Activated CD4-positive, alpha-beta T cell treated with anti-CD3 and anti-CD28 coated beads for 4 hours (primary cell): Measurements from ENCODE around the gene THSD4.
"Not testable (repeated sequence)": the region's sequence is repeated elsewhere in the genome, so short reads cannot be mapped to it uniquely, and the experiment has no call there.

Experiments
- DNase-seq, 2 donors: peaks; one replicate each; pipeline ENCODE4 v3.0.0-alpha.2; 2020

Gene THSD4

GRCh38 chr15:71302861-71303410 lies 187.7 kb downstream of the THSD4 start:
- DNase-seq: no peak

- DNase-seq: no peak
These were observed 188.7 kb downstream of the THSD4 start for GRCh38 chr15:71303977-71304376.

GRCh38 chr15:71304681-71305080 lies 189.4 kb downstream of the THSD4 start:
- DNase-seq: no peak

GRCh38 chr15:71306538-71306937 lies 191.3 kb downstream of the THSD4 start:
- DNase-seq: no peak

GRCh38 chr15:71312194-71312708 lies 197.0 kb downstream of the THSD4 start:
- DNase-seq: no peak

- no peak for DNase-seq
These were observed 197.6 kb downstream of the THSD4 start for GRCh38 chr15:71312731-71313460.

- DNase-seq: no peak
These were observed 198.5 kb downstream of the THSD4 start for GRCh38 chr15:71313806-71314205.

- no peak for DNase-seq
These were observed 199.8 kb downstream of the THSD4 start for GRCh38 chr15:71314956-71315537.

- no peak for DNase-seq
These were observed 201.6 kb downstream of the THSD4 start for GRCh38 chr15:71316911-71317310.

- not testable (repeated sequence) for DNase-seq
These were observed 204.2 kb downstream of the THSD4 start for GRCh38 chr15:71319424-71319823.

GRCh38 chr15:71319935-71320334 lies 204.7 kb downstream of the THSD4 start:
- no peak for DNase-seq

- DNase-seq: no peak
These were observed 207.8 kb downstream of the THSD4 start for GRCh38 chr15:71323082-71323481.

GRCh38 chr15:71323584-71323983 lies 208.3 kb downstream of the THSD4 start:
- DNase-seq: no peak

GRCh38 chr15:71325481-71325880 lies 210.2 kb downstream of the THSD4 start:
- no peak for DNase-seq

- no peak for DNase-seq
These were observed 213.2 kb downstream of the THSD4 start for GRCh38 chr15:71328453-71328852.

- DNase-seq: no peak
These were observed 213.8 kb downstream of the THSD4 start for GRCh38 chr15:71329041-71329440.

- DNase-seq: no peak
These were observed 214.4 kb downstream of the THSD4 start for GRCh38 chr15:71329497-71330260.

- no peak for DNase-seq
These were observed 215.4 kb downstream of the THSD4 start for GRCh38 chr15:71330638-71331162.

GRCh38 chr15:71331173-71331572 lies 215.9 kb downstream of the THSD4 start:
- no peak for DNase-seq

GRCh38 chr15:71332431-71333004 lies 217.2 kb downstream of the THSD4 start:
- no peak for DNase-seq

GRCh38 chr15:71333136-71333700 lies 217.9 kb downstream of the THSD4 start:
- no peak for DNase-seq

- DNase-seq: no peak
These were observed 218.6 kb downstream of the THSD4 start for GRCh38 chr15:71333839-71334238.
